SK-N-SH treated with all-trans-retinoic acid at 6 μM for 48 hours (cell line): ENCODE data around the gene TMEM259.

Source experiments
- ATAC-seq: fragments of 200-7000 bp; cut with Tn5 transposase; 3 replicates; pipeline ENCODE4 v1.9.1; 2020; ENCODE audit warnings: mild to moderate bottlenecking, moderate library complexity
- CSDC2 ChIP-seq: fragments of 250-450 bp; sonication (Bioruptor Pico); IDR thresholded peaks from 2 replicates; pipeline ENCODE4 v1.5.0; 2020; ENCODE audit warnings: mild to moderate bottlenecking, moderate library complexity
- CSRNP3 ChIP-seq: fragments of 250-450 bp; sonication (Bioruptor Pico); IDR thresholded peaks from 2 replicates; pipeline ENCODE4 v1.5.1; 2021; ENCODE audit warnings: mild to moderate bottlenecking, moderate library complexity
- GLIS3 ChIP-seq: fragments of 250-450 bp; sonication (Bioruptor Pico); IDR thresholded peaks from 2 replicates; pipeline ENCODE4 v1.5.0; 2020; ENCODE audit warnings: mild to moderate bottlenecking, moderate library complexity
- PPARA ChIP-seq: fragments of 250-450 bp; sonication (Bioruptor Pico); IDR thresholded peaks from 2 replicates; pipeline ENCODE4 v1.5.0; 2020; ENCODE audit warnings: mild to moderate bottlenecking, borderline replicate concordance
- RARB ChIP-seq: fragments of 250-450 bp; sonication (Bioruptor Pico); IDR thresholded peaks from 2 replicates; pipeline ENCODE4 v1.8.0; 2021; ENCODE audit warnings: mild to moderate bottlenecking, moderate library complexity
- ZFP3 ChIP-seq: fragments of 250-450 bp; sonication (Bioruptor Pico); IDR thresholded peaks from 2 replicates; pipeline ENCODE4 v1.5.0; 2020; ENCODE audit warnings: mild to moderate bottlenecking, moderate library complexity
- ZFP30 ChIP-seq: fragments of 450-650 bp; formaldehyde crosslinking; IDR thresholded peaks from 2 replicates; pipeline ENCODE4 v1.5.0; 2022; ENCODE audit warnings: mild to moderate bottlenecking, moderate library complexity
- ZNF565 ChIP-seq: fragments of 450-650 bp; formaldehyde crosslinking; conservative IDR thresholded peaks from 2 replicates; pipeline ENCODE4 v1.5.0; 2020; ENCODE audit warnings: low read depth, mild to moderate bottlenecking, moderate library complexity
- ZNF8 ChIP-seq: fragments of 450-650 bp; formaldehyde crosslinking; IDR thresholded peaks from 2 replicates; pipeline ENCODE4 v1.5.0; 2020; ENCODE audit warnings: mild to moderate bottlenecking, moderate library complexity
- TF ChIP-seq, protein P1 (sequence below): fragments of 250-450 bp; sonication (Bioruptor Pico); IDR thresholded peaks from 2 replicates; pipeline ENCODE4 v1.8.0; 2020; ENCODE audit warnings: mild to moderate bottlenecking, moderate library complexity, borderline replicate concordance
- TF ChIP-seq, protein P2 (sequence below): fragments of 250-450 bp; sonication (Bioruptor Pico); IDR thresholded peaks from 2 replicates; pipeline ENCODE4 v1.5.0; 2020; ENCODE audit warnings: mild to moderate bottlenecking, moderate library complexity
- TF ChIP-seq, protein P3 (sequence below): fragments of 250-450 bp; sonication (Bioruptor Pico); IDR thresholded peaks from 2 replicates; pipeline ENCODE4 v1.5.1; 2020; ENCODE audit warnings: low read depth, mild to moderate bottlenecking, moderate library complexity
- TF ChIP-seq, protein P4 (sequence below): fragments of 250-450 bp; sonication (Bioruptor Pico); IDR thresholded peaks from 2 replicates; pipeline ENCODE4 v1.8.0; 2021; ENCODE audit warnings: low read depth, mild to moderate bottlenecking, moderate library complexity, borderline replicate concordance

The TMEM259 gene

DNA sequence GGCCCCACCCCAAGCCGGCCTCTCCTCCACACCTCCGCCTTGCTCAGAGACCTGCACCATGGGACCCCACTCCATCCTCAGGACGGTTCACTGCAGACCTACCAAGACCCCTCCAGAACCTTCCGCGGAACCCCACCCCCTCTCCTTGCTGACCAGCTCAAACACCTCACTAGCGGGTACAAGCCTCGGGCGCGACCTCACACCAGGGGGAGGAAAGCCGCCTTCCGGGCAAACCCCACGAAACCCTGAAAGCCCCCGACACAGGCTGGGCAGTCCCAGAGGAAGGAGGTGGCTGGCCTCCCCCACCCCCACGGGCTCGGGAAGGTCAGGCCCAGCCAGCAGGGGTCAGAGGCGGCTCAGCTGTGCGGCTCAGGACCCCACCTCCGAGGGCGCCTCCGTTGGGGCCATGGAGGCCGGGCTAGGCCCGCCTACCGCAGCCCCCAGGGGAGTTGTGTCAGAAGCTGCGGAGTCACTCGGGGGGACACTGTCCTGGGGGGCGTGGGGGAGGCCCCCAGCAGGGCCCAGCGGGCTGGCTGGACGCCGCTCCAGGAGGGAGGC is 10.9 kb downstream of the TMEM259 start (continued):
- TF ChIP-seq CSRNP3 (CRISPR knock-in tag): no peak
- TF ChIP-seq, protein P1, sequence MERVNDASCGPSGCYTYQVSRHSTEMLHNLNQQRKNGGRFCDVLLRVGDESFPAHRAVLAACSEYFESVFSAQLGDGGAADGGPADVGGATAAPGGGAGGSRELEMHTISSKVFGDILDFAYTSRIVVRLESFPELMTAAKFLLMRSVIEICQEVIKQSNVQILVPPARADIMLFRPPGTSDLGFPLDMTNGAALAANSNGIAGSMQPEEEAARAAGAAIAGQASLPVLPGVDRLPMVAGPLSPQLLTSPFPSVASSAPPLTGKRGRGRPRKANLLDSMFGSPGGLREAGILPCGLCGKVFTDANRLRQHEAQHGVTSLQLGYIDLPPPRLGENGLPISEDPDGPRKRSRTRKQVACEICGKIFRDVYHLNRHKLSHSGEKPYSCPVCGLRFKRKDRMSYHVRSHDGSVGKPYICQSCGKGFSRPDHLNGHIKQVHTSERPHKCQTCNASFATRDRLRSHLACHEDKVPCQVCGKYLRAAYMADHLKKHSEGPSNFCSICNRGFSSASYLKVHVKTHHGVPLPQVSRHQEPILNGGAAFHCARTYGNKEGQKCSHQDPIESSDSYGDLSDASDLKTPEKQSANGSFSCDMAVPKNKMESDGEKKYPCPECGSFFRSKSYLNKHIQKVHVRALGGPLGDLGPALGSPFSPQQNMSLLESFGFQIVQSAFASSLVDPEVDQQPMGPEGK: no peak
- TF ChIP-seq, protein P2, sequence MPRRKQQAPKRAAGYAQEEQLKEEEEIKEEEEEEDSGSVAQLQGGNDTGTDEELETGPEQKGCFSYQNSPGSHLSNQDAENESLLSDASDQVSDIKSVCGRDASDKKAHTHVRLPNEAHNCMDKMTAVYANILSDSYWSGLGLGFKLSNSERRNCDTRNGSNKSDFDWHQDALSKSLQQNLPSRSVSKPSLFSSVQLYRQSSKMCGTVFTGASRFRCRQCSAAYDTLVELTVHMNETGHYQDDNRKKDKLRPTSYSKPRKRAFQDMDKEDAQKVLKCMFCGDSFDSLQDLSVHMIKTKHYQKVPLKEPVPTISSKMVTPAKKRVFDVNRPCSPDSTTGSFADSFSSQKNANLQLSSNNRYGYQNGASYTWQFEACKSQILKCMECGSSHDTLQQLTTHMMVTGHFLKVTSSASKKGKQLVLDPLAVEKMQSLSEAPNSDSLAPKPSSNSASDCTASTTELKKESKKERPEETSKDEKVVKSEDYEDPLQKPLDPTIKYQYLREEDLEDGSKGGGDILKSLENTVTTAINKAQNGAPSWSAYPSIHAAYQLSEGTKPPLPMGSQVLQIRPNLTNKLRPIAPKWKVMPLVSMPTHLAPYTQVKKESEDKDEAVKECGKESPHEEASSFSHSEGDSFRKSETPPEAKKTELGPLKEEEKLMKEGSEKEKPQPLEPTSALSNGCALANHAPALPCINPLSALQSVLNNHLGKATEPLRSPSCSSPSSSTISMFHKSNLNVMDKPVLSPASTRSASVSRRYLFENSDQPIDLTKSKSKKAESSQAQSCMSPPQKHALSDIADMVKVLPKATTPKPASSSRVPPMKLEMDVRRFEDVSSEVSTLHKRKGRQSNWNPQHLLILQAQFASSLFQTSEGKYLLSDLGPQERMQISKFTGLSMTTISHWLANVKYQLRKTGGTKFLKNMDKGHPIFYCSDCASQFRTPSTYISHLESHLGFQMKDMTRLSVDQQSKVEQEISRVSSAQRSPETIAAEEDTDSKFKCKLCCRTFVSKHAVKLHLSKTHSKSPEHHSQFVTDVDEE (CRISPR knock-in tag): no peak

- no peak for ATAC-seq
- TF ChIP-seq ZFP3 (no peak), PPARA (no peak), ZNF8 (CRISPR knock-in tag) (no peak), CSDC2 (CRISPR knock-in tag) (no peak), ZNF565 (CRISPR knock-in tag) (no peak), ZFP30 (CRISPR knock-in tag) (no peak), GLIS3 (CRISPR knock-in tag) (no peak), RARB (CRISPR knock-in tag) (no peak)
- TF ChIP-seq, protein P2 (CRISPR knock-in tag): no peak
- TF ChIP-seq, protein P3, sequence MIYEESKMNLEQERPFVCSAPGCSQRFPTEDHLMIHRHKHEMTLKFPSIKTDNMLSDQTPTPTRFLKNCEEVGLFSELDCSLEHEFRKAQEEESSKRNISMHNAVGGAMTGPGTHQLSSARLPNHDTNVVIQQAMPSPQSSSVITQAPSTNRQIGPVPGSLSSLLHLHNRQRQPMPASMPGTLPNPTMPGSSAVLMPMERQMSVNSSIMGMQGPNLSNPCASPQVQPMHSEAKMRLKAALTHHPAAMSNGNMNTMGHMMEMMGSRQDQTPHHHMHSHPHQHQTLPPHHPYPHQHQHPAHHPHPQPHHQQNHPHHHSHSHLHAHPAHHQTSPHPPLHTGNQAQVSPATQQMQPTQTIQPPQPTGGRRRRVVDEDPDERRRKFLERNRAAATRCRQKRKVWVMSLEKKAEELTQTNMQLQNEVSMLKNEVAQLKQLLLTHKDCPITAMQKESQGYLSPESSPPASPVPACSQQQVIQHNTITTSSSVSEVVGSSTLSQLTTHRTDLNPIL (CRISPR knock-in tag): no peak
These were observed 11.6 kb downstream of the TMEM259 start for GRCh38 chr19:1009041-1009980.

DNA sequence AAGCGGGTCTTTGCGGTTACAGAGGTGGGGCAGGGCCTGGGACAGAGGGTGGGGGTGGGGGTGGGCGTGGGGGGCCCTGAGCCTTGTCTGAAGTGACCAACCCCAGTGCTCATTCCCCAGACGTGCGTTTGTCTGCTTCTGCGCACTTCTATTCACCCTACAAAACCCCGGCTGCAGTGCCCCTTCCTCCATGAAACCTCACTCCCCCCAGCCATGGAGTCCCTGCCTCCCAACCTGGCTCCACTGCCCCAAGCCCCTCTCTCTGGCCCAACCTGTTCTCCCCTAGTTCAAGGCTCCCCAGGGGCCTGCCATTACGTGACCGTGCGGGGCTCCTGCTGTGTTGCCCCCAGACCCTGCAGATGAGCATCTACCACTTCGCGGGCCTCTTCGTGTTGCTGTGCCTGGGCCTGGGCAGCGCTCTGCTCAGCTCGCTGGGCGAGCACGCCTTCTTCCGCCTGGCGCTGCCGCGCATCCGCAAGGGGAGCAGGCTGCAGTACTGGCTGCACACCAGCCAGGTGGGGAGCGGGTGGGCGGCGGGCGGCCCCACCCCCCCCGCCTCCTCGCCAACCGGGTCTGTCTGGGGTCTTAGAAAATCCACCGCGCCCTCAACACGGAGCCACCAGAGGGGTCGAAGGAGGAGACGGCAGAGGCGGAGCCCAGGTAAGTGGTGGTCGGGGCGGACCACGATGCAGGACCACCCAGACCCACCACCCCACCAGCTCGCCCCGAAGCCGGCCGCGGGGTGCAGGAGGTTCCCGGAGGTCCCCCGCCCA is 12.5 kb downstream of the TMEM259 start:
- ATAC-seq: no peak
- TF ChIP-seq, protein P4, sequence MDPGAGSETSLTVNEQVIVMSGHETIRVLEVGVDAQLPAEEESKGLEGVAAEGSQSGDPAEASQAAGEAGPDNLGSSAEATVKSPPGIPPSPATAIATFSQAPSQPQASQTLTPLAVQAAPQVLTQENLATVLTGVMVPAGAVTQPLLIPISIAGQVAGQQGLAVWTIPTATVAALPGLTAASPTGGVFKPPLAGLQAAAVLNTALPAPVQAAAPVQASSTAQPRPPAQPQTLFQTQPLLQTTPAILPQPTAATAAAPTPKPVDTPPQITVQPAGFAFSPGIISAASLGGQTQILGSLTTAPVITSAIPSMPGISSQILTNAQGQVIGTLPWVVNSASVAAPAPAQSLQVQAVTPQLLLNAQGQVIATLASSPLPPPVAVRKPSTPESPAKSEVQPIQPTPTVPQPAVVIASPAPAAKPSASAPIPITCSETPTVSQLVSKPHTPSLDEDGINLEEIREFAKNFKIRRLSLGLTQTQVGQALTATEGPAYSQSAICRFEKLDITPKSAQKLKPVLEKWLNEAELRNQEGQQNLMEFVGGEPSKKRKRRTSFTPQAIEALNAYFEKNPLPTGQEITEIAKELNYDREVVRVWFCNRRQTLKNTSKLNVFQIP: no peak
- TF ChIP-seq ZFP3: peak; percentile 98
